ENCODE data around the gene DRD1. TPM values are rescaled to one million over a fixed set of nuclear protein-coding genes. Genes with fewer than 3 reads are reported as not detected.
"Not testable (repeated sequence)": the region's sequence is repeated elsewhere in the genome, so short reads cannot be mapped to it uniquely, and the experiment has no call there.

The DRD1 gene
- total and polyA plus RNA-seq, 2 experiments from 2014 or later: 0.11 to 0.14 TPM

- Histone ChIP-seq H3K4me2 (peak overlapping the region; percentile 10), H2AFZ (no peak overlapping the region), H3K4me3 (no peak overlapping the region), H3F3A (replicated peaks; ENCODE audit: low read depth) (no peaks in the 10 kb centered on the region), H3K4me1 (ENCODE audit: insufficient read depth) (peaks cover 26% of the 10 kb centered on the region), H3K36me3 (ENCODE audit: insufficient read depth) (no peaks in the 10 kb centered on the region), H3K79me2 (replicated peaks; ENCODE audit: insufficient read depth) (no peaks in the 10 kb centered on the region), H3K27ac (ENCODE audit: low read depth) (no peak overlapping the region), H3K27me3 (ENCODE audit: insufficient read depth) (peaks cover 54% of the 10 kb centered on the region), H4K20me1 (replicated peaks; ENCODE audit: insufficient read depth) (no peaks in the 10 kb centered on the region), H3K9me2 (ENCODE audit: insufficient read depth) (no peaks in the 10 kb centered on the region)
- no peak overlapping the region for H3K4me3 Mint-ChIP-seq
- TF ChIP-seq NANOG (IDR thresholded peaks at IDR 0.05; ENCODE audit: borderline replicate concordance): no peak
- no peak for TF ChIP-seq ZNF462 (CRISPR knock-in tag; IDR thresholded peaks at IDR 0.05)
- TF ChIP-seq ZNF114 (CRISPR knock-in tag; IDR thresholded peaks at IDR 0.05): no peak
- no peak for TF ChIP-seq JUNB (IDR thresholded peaks at IDR 0.05; ENCODE audit: unreplicated experiment)
- no peak for TF ChIP-seq REST (IDR thresholded peaks at IDR 0.05; ENCODE audit: unreplicated experiment)
- TF ChIP-seq STAT1 (IDR thresholded peaks at IDR 0.05; ENCODE audit: unreplicated experiment): no peak
- no peak for TF ChIP-seq EZH2 (IDR thresholded peaks at IDR 0.05; ENCODE audit: low read depth, unreplicated experiment)
- no peak for TF ChIP-seq EZH2phosphoT487 (IDR thresholded peaks at IDR 0.05; ENCODE audit: unreplicated experiment)
- TF ChIP-seq ZNF331 (CRISPR knock-in tag; IDR thresholded peaks at IDR 0.05; ENCODE audit: low read depth): no peak
- no peak overlapping the region for H3K27ac Mint-ChIP-seq
- H3K9me3 Mint-ChIP-seq: no peaks in the 10 kb centered on the region; the same call in 2 of the 3 replicates
- H3K36me3 Mint-ChIP-seq (ENCODE audit: low read depth): no peaks in the 10 kb centered on the region; the same call in 2 of the 3 replicates
- ATAC-seq (no peak), DNase-seq (ENCODE audit: low spot score) (no peak)
- H3K4me1 Mint-ChIP-seq: peaks cover 26% of the 10 kb centered on the region
- peaks cover 34% of the 10 kb centered on the region for H3K27me3 Mint-ChIP-seq (ENCODE audit: insufficient read depth, low read depth, poor library complexity)
Measured at GRCh38 chr5:175447571-175447970, 3.6 kb upstream of the DRD1 start.

DNA sequence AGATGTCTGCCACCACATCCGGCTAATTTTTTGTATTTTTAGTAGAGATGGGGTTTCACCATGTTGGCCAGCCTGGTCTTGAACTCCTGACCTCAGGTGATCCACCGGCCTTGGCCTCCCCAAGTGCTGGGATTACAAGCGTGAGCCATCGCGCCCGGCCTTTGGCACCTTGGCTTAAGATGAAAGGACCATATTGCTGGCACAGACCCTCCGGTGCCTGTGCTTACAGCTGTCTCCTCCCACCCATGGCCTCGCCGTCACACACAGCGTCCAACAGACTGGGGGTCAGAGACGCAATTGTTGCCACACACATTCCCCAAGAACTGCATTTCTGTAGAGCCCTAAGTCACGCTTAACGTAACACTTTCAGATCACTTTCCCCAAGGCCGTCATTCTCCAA, 2.4 kb upstream of the DRD1 start:
- H3K9me2 ChIP-seq (ENCODE audit: insufficient read depth); H3K27ac Mint-ChIP-seq; H3K4me2 ChIP-seq; H3K36me3 ChIP-seq (ENCODE audit: insufficient read depth); ATAC-seq; H2AFZ ChIP-seq; H3F3A ChIP-seq (replicated peaks; ENCODE audit: low read depth); DNase-seq (ENCODE audit: low spot score); H3K9me3 Mint-ChIP-seq; H3K36me3 Mint-ChIP-seq (ENCODE audit: low read depth); H3K4me3 ChIP-seq; H4K20me1 ChIP-seq (replicated peaks; ENCODE audit: insufficient read depth); H3K4me3 Mint-ChIP-seq; H3K27ac ChIP-seq (ENCODE audit: low read depth); H3K79me2 ChIP-seq (replicated peaks; ENCODE audit: insufficient read depth): not testable (repeated sequence)
- H3K4me1 Mint-ChIP-seq: peaks cover 26% of the 10 kb centered on the region
- peaks cover 36% of the 10 kb centered on the region for H3K27me3 Mint-ChIP-seq (ENCODE audit: insufficient read depth, low read depth, poor library complexity)
- Histone ChIP-seq H3K4me1 (ENCODE audit: insufficient read depth) (peaks cover 26% of the 10 kb centered on the region), H3K27me3 (ENCODE audit: insufficient read depth) (peaks cover 66% of the 10 kb centered on the region)
